HG02610 (cell line): ENCODE measurements around the gene CYBRD1.

Experiments used
- ATAC-seq: cut with Tn5 transposase; IDR thresholded peaks from one replicate; pipeline ENCODE4 v1.9.1; 2021; ENCODE audit warnings: mild to moderate bottlenecking, moderate library complexity; ENCODE audit not compliant: unreplicated experiment

Gene CYBRD1

GRCh38 chr2:171595896-171596295 is 73.6 kb downstream of the CYBRD1 start:
- ATAC-seq = no peak

GRCh38 chr2:171598713-171599319 is 76.5 kb downstream of the CYBRD1 start:
- peak; percentile 93 for ATAC-seq

- no peak for ATAC-seq
These were observed 77.9 kb downstream of the CYBRD1 start for GRCh38 chr2:171600126-171600525.

- no peak for ATAC-seq
These were observed 80.1 kb downstream of the CYBRD1 start for GRCh38 chr2:171602352-171602751.
